ENCODE results near the gene IYD. TPM values are rescaled to one million over a fixed set of nuclear protein-coding genes. Genes with fewer than 3 reads are reported as not detected.

IYD gene
- total and polyA plus RNA-seq, 7 experiments from 2014 or later, result not detected

- no peaks in the 10 kb centered on the region for H3K36me3 Mint-ChIP-seq
- peaks cover 31 to 48% (median 43%) of the 10 kb centered on the region in 5 donors for H3K27me3 Mint-ChIP-seq
- POLR2A ChIA-PET, result no interaction called here
Observed at GRCh38 chr6:150409576-150410066, 40.8 kb downstream of the IYD start.

GRCh38 chr6:150410399-150410798 is 41.6 kb downstream of the IYD start:
- peaks cover 36 to 55% (median 51%) of the 10 kb centered on the region in 5 donors for H3K27me3 Mint-ChIP-seq
- H3K36me3 Mint-ChIP-seq, result no peaks in the 10 kb centered on the region

More at GRCh38 chr6:150409576-150410066, 40.8 kb downstream of the IYD start:
- H3K4me3 Mint-ChIP-seq, result no peak overlapping the region
- intact Hi-C loops (cut with micrococcal nuclease), result loop anchor here in 1 of 2 donors (10.0 kb wide), 1 partner anchor 185 kb away; the partner anchor contains the start of gene PLEKHG1
- Histone ChIP-seq H3K27me3 (ENCODE audit: control insufficient read depth in 2 of 2, insufficient read depth in 2 of 2, low read length in 2 of 2) (no peaks in the 10 kb centered on the region), H3K27ac (ENCODE audit: low read depth, low read length) (no peak overlapping the region), H3K4me1 (ENCODE audit: control insufficient read depth in 2 of 2, insufficient read depth in 2 of 2, low read length in 2 of 2) (no peaks in the 10 kb centered on the region), H3K4me3 (ENCODE audit: low read length) (no peak overlapping the region), H3K36me3 (ENCODE audit: control insufficient read depth in 2 of 3, insufficient read depth in 3 of 3, low read length in 3 of 3) (no peaks in the 10 kb centered on the region), H3K9me3 (ENCODE audit: control insufficient read depth in 2 of 3, low read length in 3 of 3) (no peaks in the 10 kb centered on the region)
- no peak for DNase-seq
- H3K27ac Mint-ChIP-seq, result no peak overlapping the region
- CTCF ChIA-PET, result no interaction called here
- H3K9me3 Mint-ChIP-seq, result peaks cover 0 to 23% (median 9%) of the 10 kb centered on the region in 11 donors
- no peak for ATAC-seq
- no peaks in the 10 kb centered on the region for H3K4me1 Mint-ChIP-seq

GRCh38 chr6:150410906-150411305 is 42.1 kb downstream of the IYD start:
- H3K36me3 Mint-ChIP-seq, result no peaks in the 10 kb centered on the region
- no peak overlapping the region for H3K27ac Mint-ChIP-seq
- Histone ChIP-seq H3K4me1 (ENCODE audit: control insufficient read depth in 2 of 2, insufficient read depth in 2 of 2, low read length in 2 of 2) (no peaks in the 10 kb centered on the region), H3K27ac (ENCODE audit: low read depth, low read length) (no peak overlapping the region), H3K27me3 (ENCODE audit: control insufficient read depth in 2 of 2, insufficient read depth in 2 of 2, low read length in 2 of 2) (no peaks in the 10 kb centered on the region), H3K9me3 (ENCODE audit: control insufficient read depth in 2 of 3, low read length in 3 of 3) (no peaks in the 10 kb centered on the region), H3K4me3 (ENCODE audit: low read length) (no peak overlapping the region), H3K36me3 (ENCODE audit: control insufficient read depth in 2 of 3, insufficient read depth in 3 of 3, low read length in 3 of 3) (no peaks in the 10 kb centered on the region)
- H3K9me3 Mint-ChIP-seq, result peaks cover 0 to 11% (median 4%) of the 10 kb centered on the region in 11 donors
- no peaks in the 10 kb centered on the region for H3K4me1 Mint-ChIP-seq
- H3K4me3 Mint-ChIP-seq, result no peak overlapping the region
- ChIA-PET POLR2A (no interaction called here), CTCF (no interaction called here)
- no peak for ATAC-seq
- H3K27me3 Mint-ChIP-seq, result peaks cover 39 to 60% (median 55%) of the 10 kb centered on the region in 5 donors
- intact Hi-C loops (cut with micrococcal nuclease), result loop anchor here in 1 of 2 donors (10.0 kb wide), 1 partner anchor 184 kb away; the partner anchor contains the start of gene PLEKHG1
- no peak for DNase-seq

More at GRCh38 chr6:150410399-150410798, 41.6 kb downstream of the IYD start:
- no peaks in the 10 kb centered on the region for H3K4me1 ChIP-seq (ENCODE audit: control insufficient read depth in 2 of 2, insufficient read depth in 2 of 2, low read length in 2 of 2)
- intact Hi-C loops (cut with micrococcal nuclease), result loop anchor here in 1 of 2 donors (10.0 kb wide), 1 partner anchor 184 kb away; the partner anchor contains the start of gene PLEKHG1
- H3K36me3 ChIP-seq (ENCODE audit: control insufficient read depth in 2 of 3, insufficient read depth in 3 of 3, low read length in 3 of 3), result no peaks in the 10 kb centered on the region
- Mint-ChIP-seq H3K27ac (no peak overlapping the region), H3K4me3 (no peak overlapping the region), H3K4me1 (no peaks in the 10 kb centered on the region), H3K9me3 (peaks cover 0 to 16% (median 7%) of the 10 kb centered on the region in 11 donors)
- ChIA-PET POLR2A (no interaction called here), CTCF (no interaction called here)
- no peaks in the 10 kb centered on the region for H3K9me3 ChIP-seq (ENCODE audit: control insufficient read depth in 2 of 3, low read length in 3 of 3)
- H3K27ac ChIP-seq (ENCODE audit: low read depth, low read length), result no peak overlapping the region
- H3K27me3 ChIP-seq (ENCODE audit: control insufficient read depth in 2 of 2, insufficient read depth in 2 of 2, low read length in 2 of 2), result no peaks in the 10 kb centered on the region
- DNase-seq (no peak), ATAC-seq (no peak)
- no peak overlapping the region for H3K4me3 ChIP-seq (ENCODE audit: low read length)

- Mint-ChIP-seq H3K27ac (no peak overlapping the region), H3K9me3 (peaks cover 0 to under 1% (median 0%) of the 10 kb centered on the region in 11 donors), H3K36me3 (no peaks in the 10 kb centered on the region), H3K4me3 (no peak overlapping the region), H3K27me3 (peaks cover 43 to 56% (median 56%) of the 10 kb centered on the region in 5 donors), H3K4me1 (peaks cover 0 to under 1% (median 0%) of the 10 kb centered on the region in 7 donors)
- intact Hi-C loops (cut with micrococcal nuclease), result loop anchor here in 1 of 2 donors (10.0 kb wide), 1 partner anchor 183 kb away; the partner anchor contains the start of gene PLEKHG1
- Histone ChIP-seq H3K9me3 (ENCODE audit: control insufficient read depth in 2 of 3, low read length in 3 of 3) (no peaks in the 10 kb centered on the region), H3K4me1 (ENCODE audit: control insufficient read depth in 2 of 2, insufficient read depth in 2 of 2, low read length in 2 of 2) (no peaks in the 10 kb centered on the region), H3K36me3 (ENCODE audit: control insufficient read depth in 2 of 3, insufficient read depth in 3 of 3, low read length in 3 of 3) (no peaks in the 10 kb centered on the region), H3K4me3 (ENCODE audit: low read length) (no peak overlapping the region), H3K27ac (ENCODE audit: low read depth, low read length) (no peak overlapping the region), H3K27me3 (ENCODE audit: control insufficient read depth in 2 of 2, insufficient read depth in 2 of 2, low read length in 2 of 2) (no peaks in the 10 kb centered on the region)
- no peak for ATAC-seq
- ChIA-PET POLR2A (no interaction called here), CTCF (no interaction called here)
- DNase-seq, result no peak
Observed at GRCh38 chr6:150412221-150412620, 43.4 kb downstream of the IYD start.

GRCh38 chr6:150413198-150413597 is 44.4 kb downstream of the IYD start:
- Mint-ChIP-seq H3K4me1 (peaks cover 0 to 8% (median 2%) of the 10 kb centered on the region in 7 donors), H3K36me3 (no peaks in the 10 kb centered on the region), H3K27me3 (peaks cover 47 to 58% (median 50%) of the 10 kb centered on the region in 5 donors), H3K27ac (no peak overlapping the region), H3K9me3 (no peaks in the 10 kb centered on the region), H3K4me3 (no peak overlapping the region)
- DNase-seq, result no peak
- CTCF ChIA-PET, result no interaction called here
- no peaks in the 10 kb centered on the region for H3K4me1 ChIP-seq (ENCODE audit: control insufficient read depth in 2 of 2, insufficient read depth in 2 of 2, low read length in 2 of 2)
- H3K9me3 ChIP-seq (ENCODE audit: control insufficient read depth in 2 of 3, low read length in 3 of 3), result no peaks in the 10 kb centered on the region
- POLR2A ChIA-PET, result no interaction called here
- intact Hi-C loops (cut with micrococcal nuclease), result loop anchor here in 1 of 2 donors (10.0 kb wide), 1 partner anchor 182 kb away; the partner anchor contains the start of gene PLEKHG1
- H3K27me3 ChIP-seq (ENCODE audit: control insufficient read depth in 2 of 2, insufficient read depth in 2 of 2, low read length in 2 of 2), result no peaks in the 10 kb centered on the region
- H3K36me3 ChIP-seq (ENCODE audit: control insufficient read depth in 2 of 3, insufficient read depth in 3 of 3, low read length in 3 of 3), result no peaks in the 10 kb centered on the region
- ATAC-seq, result no peak
- H3K27ac ChIP-seq (ENCODE audit: low read depth, low read length), result no peak overlapping the region
- H3K4me3 ChIP-seq (ENCODE audit: low read length), result no peak overlapping the region

GRCh38 chr6:150413781-150414281 is 45.0 kb downstream of the IYD start:
- H3K9me3 Mint-ChIP-seq, result no peaks in the 10 kb centered on the region
- peaks cover 45 to 54% (median 48%) of the 10 kb centered on the region in 5 donors for H3K27me3 Mint-ChIP-seq
- H3K9me3 ChIP-seq (ENCODE audit: control insufficient read depth in 2 of 3, low read length in 3 of 3), result no peaks in the 10 kb centered on the region
- no peak overlapping the region for H3K4me3 Mint-ChIP-seq
- intact Hi-C loops (cut with micrococcal nuclease), result loop anchor here in 1 of 2 donors (10.0 kb wide), 1 partner anchor 181 kb away; the partner anchor contains the start of gene PLEKHG1
- H3K27ac Mint-ChIP-seq, result no peak overlapping the region
- POLR2A ChIA-PET, result no interaction called here
- H3K27ac ChIP-seq (ENCODE audit: low read depth, low read length), result no peak overlapping the region
- no peak overlapping the region for H3K4me3 ChIP-seq (ENCODE audit: low read length)
- CTCF ChIA-PET, result no interaction called here
- ATAC-seq (no peak), DNase-seq (no peak)
- no peaks in the 10 kb centered on the region for H3K36me3 ChIP-seq (ENCODE audit: control insufficient read depth in 2 of 3, insufficient read depth in 3 of 3, low read length in 3 of 3)
- peaks cover 0 to 4% of the 10 kb centered on the region in 2 donors for H3K4me1 ChIP-seq (ENCODE audit: control insufficient read depth in 2 of 2, insufficient read depth in 2 of 2, low read length in 2 of 2)
- H3K27me3 ChIP-seq (ENCODE audit: control insufficient read depth in 2 of 2, insufficient read depth in 2 of 2, low read length in 2 of 2), result no peaks in the 10 kb centered on the region
- H3K4me1 Mint-ChIP-seq, result peaks cover 0 to 12% (median 7%) of the 10 kb centered on the region in 7 donors
- H3K36me3 Mint-ChIP-seq, result no peaks in the 10 kb centered on the region
